ENCODE data around the gene GLB1L2.

DNA sequence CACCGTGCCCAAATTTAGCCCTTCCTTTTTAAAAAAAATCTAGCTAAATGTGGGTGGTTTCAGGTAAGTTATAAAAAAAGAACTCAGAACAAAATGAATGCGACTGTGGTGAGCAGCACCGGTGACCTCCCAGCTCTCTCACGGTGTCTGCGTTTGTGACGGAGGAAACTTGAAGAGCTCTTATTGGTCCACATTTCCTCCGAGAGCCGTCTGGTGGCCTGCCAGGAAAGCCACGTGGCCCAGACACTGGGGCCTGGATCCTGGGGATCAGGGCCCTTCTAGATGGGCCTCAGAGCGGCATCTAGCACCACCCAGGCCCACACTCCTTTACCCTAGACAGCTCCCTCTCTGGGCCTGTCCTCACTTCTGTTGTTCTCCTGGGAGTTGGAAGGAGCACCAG, 40.7 kb downstream of the GLB1L2 start:
- TF ChIP-seq, protein P1, sequence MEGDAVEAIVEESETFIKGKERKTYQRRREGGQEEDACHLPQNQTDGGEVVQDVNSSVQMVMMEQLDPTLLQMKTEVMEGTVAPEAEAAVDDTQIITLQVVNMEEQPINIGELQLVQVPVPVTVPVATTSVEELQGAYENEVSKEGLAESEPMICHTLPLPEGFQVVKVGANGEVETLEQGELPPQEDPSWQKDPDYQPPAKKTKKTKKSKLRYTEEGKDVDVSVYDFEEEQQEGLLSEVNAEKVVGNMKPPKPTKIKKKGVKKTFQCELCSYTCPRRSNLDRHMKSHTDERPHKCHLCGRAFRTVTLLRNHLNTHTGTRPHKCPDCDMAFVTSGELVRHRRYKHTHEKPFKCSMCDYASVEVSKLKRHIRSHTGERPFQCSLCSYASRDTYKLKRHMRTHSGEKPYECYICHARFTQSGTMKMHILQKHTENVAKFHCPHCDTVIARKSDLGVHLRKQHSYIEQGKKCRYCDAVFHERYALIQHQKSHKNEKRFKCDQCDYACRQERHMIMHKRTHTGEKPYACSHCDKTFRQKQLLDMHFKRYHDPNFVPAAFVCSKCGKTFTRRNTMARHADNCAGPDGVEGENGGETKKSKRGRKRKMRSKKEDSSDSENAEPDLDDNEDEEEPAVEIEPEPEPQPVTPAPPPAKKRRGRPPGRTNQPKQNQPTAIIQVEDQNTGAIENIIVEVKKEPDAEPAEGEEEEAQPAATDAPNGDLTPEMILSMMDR (conservative IDR thresholded peaks at IDR 0.05; ENCODE audit: low read length), result no peak
- TF ChIP-seq EZH2phosphoT487 (IDR thresholded peaks at IDR 0.05; ENCODE audit: borderline replicate concordance), result no peak
